Measurements from ENCODE around the gene DRG2.

GRCh38 chr17:18155179-18155578, 67.4 kb downstream of the DRG2 start:
- no peak for TF ChIP-seq POLR2A (IDR thresholded peaks at IDR 0.05; ENCODE audit: low read depth, low read length)
- no peak for TF ChIP-seq CTCF (IDR thresholded peaks at IDR 0.05; ENCODE audit: extremely low read depth in 1 of 2, insufficient read depth in 1 of 2, low read depth in 1 of 2, low read length in 2 of 2)
- TF ChIP-seq GATA2 (IDR thresholded peaks at IDR 0.05; ENCODE audit: insufficient read depth, insufficient read length, low read depth, low read length): no peak
- TF ChIP-seq EZH2 (IDR thresholded peaks at IDR 0.05; ENCODE audit: borderline replicate concordance, low read depth, low read length, severe bottlenecking): no peak
- no peak for TF ChIP-seq POLR2AphosphoS5 (IDR thresholded peaks at IDR 0.05; ENCODE audit: insufficient read depth, low read depth, low read length)
- no peak for TF ChIP-seq MAX (IDR thresholded peaks at IDR 0.05; ENCODE audit: insufficient read depth, insufficient read length)
- TF ChIP-seq JUN (IDR thresholded peaks at IDR 0.05; ENCODE audit: borderline replicate concordance, insufficient read depth, insufficient read length, low read depth): no peak
- no peak for TF ChIP-seq FOS (IDR thresholded peaks at IDR 0.05; ENCODE audit: borderline replicate concordance, insufficient read depth, low read length)
- no peak for TF ChIP-seq MYC (IDR thresholded peaks at IDR 0.05; ENCODE audit: low read depth, low read length)
